HCT116 (cell line): ENCODE results near the gene ZBTB21. TPM values are rescaled to one million over a fixed set of nuclear protein-coding genes. Genes with fewer than 3 reads are reported as not detected.

Experiments
- ATAC-seq: fragments of 200-7000 bp; cut with Tn5 transposase; 2 replicates; pipeline ENCODE4 v1.9.1; 2020; ENCODE audit warnings: mild to moderate bottlenecking, moderate library complexity
- BruUV-seq: library from RNA; stranded (reverse); fragments of 400-500 nt; replicated peaks from 2 replicates; lab custom pipeline; 2021; lab: Mats Ljungman, UMichigan
- CTCF ChIA-PET: fragments of 300-600 bp; sonication (Branson Sonifier 250); formaldehyde crosslinking; loops from one replicate; lab custom pipeline; 2021; ENCODE audit warnings: antibody characterized with exemption; lab: Charles Lee
- POLR2A ChIA-PET: fragments of 300-600, 350-600 bp; sonication (Branson Sonifier 250); formaldehyde crosslinking; loops from one replicate; lab custom pipeline; 2021; ENCODE audit warnings: antibody characterized with exemption; lab: Charles Lee
- RAD21 ChIA-PET, 2 experiments: fragments of 300-600 bp; sonication (Branson Sonifier 250); formaldehyde crosslinking; loops; one replicate each; lab custom pipeline; 2023; ENCODE audit warnings: low total read pairs in 2 of 2; ENCODE audit not compliant: uncharacterized antibody in 2 of 2, unreplicated experiment in 2 of 2, low non-redundant PET in 1 of 2; lab: Charles Lee
- DNase-seq: peaks from one replicate; pipeline ENCODE4 v3.0.0-alpha.2; 2010; ENCODE audit warnings: low read depth, low spot score
- H2AFZ ChIP-seq: fragments of 200-600 bp; shearing (Covaris generic), sonication (generic); 2 replicates; pipeline ENCODE4 v1.6.1; 2017; ENCODE audit warnings: low read depth, mixed run types, mixed read lengths, antibody characterized with exemption, low read length; ENCODE audit not compliant: poor library complexity, severe bottlenecking
- H3K27ac ChIP-seq: 2 replicates; pipeline ENCODE4 v1.5.1; 2012; ENCODE audit warnings: low read depth, low read length
- H3K27me3 ChIP-seq: fragments of 200-600 bp; sonication (generic); 2 replicates; pipeline ENCODE4 v1.6.1; 2016; ENCODE audit warnings: mixed run types, low read length, mixed read lengths; ENCODE audit not compliant: insufficient read depth
- H3K36me3 ChIP-seq, 2 experiments: fragments of 200-500 bp in 1 of 2; fragments of 200-600 bp in 1 of 2; sonication (Bioruptor generic) in 1 of 2; sonication (generic) in 1 of 2; 2 replicates each; pipeline versions ENCODE4 v1.5.1 to v1.6.1; 2014 to 2016; ENCODE audit warnings: low read length in 2 of 2, inconsistent platforms in 1 of 2, mixed read lengths in 1 of 2, mixed run types in 1 of 2; ENCODE audit not compliant: insufficient read depth in 2 of 2, control insufficient read depth in 1 of 2
- H3K4me1 ChIP-seq, 2 experiments: fragments of 200-600 bp in 1 of 2; sonication (generic) in 1 of 2; 2 replicates each; pipeline versions ENCODE4 v1.5.1 to v1.6.1; 2012 to 2017; ENCODE audit warnings: low read length in 2 of 2, inconsistent platforms in 1 of 2, mild to moderate bottlenecking in 1 of 2, mixed read lengths in 1 of 2, mixed run types in 1 of 2, moderate library complexity in 1 of 2; ENCODE audit not compliant: insufficient read depth in 2 of 2, control insufficient read depth in 1 of 2
- H3K4me2 ChIP-seq: fragments of 200-600 bp; sonication (generic); 2 replicates; pipeline ENCODE4 v1.6.1; 2017; ENCODE audit warnings: mixed run types, low read length, mixed read lengths
- H3K4me3 ChIP-seq, 2 experiments: fragments of 200-600 bp in 1 of 2; sonication (generic) in 1 of 2; replicated peaks in 1 of 2; 2 replicates each; pipeline ENCODE4 v1.5.1; 2011 to 2016; ENCODE audit warnings: low read length in 2 of 2, control low read depth in 1 of 2, low read depth in 1 of 2, mild to moderate bottlenecking in 1 of 2, mixed read lengths in 1 of 2, mixed run types in 1 of 2
- H3K79me2 ChIP-seq: fragments of 200-600 bp; sonication (generic); 2 replicates; pipeline ENCODE4 v1.6.1; 2017; ENCODE audit warnings: mild to moderate bottlenecking, mixed run types, low read length, moderate library complexity, mixed read lengths; ENCODE audit not compliant: insufficient read depth
- H3K9ac ChIP-seq: fragments of 200-600 bp; sonication (generic); 2 replicates; pipeline ENCODE4 v1.6.1; 2016; ENCODE audit warnings: low read length, mixed read lengths
- H3K9me2 ChIP-seq: fragments of 200-600 bp; sonication (generic), shearing (Covaris generic); 2 replicates; pipeline ENCODE4 v1.6.1; 2017; ENCODE audit warnings: mixed run types, mild to moderate bottlenecking, moderate library complexity; ENCODE audit not compliant: insufficient read depth
- H3K9me3 ChIP-seq, 2 experiments: fragments of 200-500 bp in 1 of 2; fragments of 200-600 bp in 1 of 2; sonication (Bioruptor generic) in 1 of 2; sonication (generic) in 1 of 2; 2 replicates each; pipeline ENCODE4 v1.6.1; 2014 to 2017; ENCODE audit warnings: low read length in 2 of 2, mixed read lengths in 2 of 2, inconsistent platforms in 1 of 2, low read depth in 1 of 2, mild to moderate bottlenecking in 1 of 2, mixed run types in 1 of 2, moderate library complexity in 1 of 2; ENCODE audit not compliant: control insufficient read depth in 1 of 2, insufficient read depth in 1 of 2
- H4K20me1 ChIP-seq: fragments of 200-600 bp; sonication (generic), shearing (Covaris generic); 2 replicates; pipeline ENCODE4 v1.6.1; 2017; ENCODE audit warnings: mixed run types, mild to moderate bottlenecking, moderate library complexity; ENCODE audit not compliant: insufficient read depth
- CEBPB ChIP-seq: IDR thresholded peaks from 2 replicates; pipeline ENCODE4 v1.6.1; 2012; ENCODE audit warnings: low read depth
- ELF1 ChIP-seq: IDR thresholded peaks from 2 replicates; pipeline ENCODE4 v1.6.1; 2012; ENCODE audit warnings: low read depth, borderline replicate concordance
- EZH2 ChIP-seq: fragments of 200-600 bp; sonication (generic); IDR thresholded peaks from 2 replicates; pipeline ENCODE4 v1.6.1; 2017; ENCODE audit warnings: antibody characterized with exemption, mixed run types
- EZH2phosphoT487 ChIP-seq: fragments of 200-600 bp; IDR thresholded peaks from 2 replicates; pipeline ENCODE4 v1.6.1; 2018; ENCODE audit warnings: antibody characterized with exemption, borderline replicate concordance
- JUND ChIP-seq: IDR thresholded peaks from 2 replicates; pipeline ENCODE4 v1.6.1; 2012
- MAX ChIP-seq: IDR thresholded peaks from 2 replicates; pipeline ENCODE4 v1.6.1; 2012
- POLR2AphosphoS5 ChIP-seq: IDR thresholded peaks from 2 replicates; pipeline ENCODE4 v1.6.1; 2011; ENCODE audit warnings: mild to moderate bottlenecking, low read depth, low read length, moderate library complexity
- RAD21 ChIP-seq: IDR thresholded peaks from 2 replicates; pipeline ENCODE4 v1.6.1; 2012; ENCODE audit warnings: low read depth, mild to moderate bottlenecking
- REST ChIP-seq: IDR thresholded peaks from 2 replicates; pipeline ENCODE4 v1.6.1; 2012; ENCODE audit warnings: low read depth
- SIN3A ChIP-seq: IDR thresholded peaks from 2 replicates; pipeline ENCODE4 v1.6.1; 2012; ENCODE audit warnings: low read depth
- SP1 ChIP-seq: IDR thresholded peaks from 2 replicates; pipeline ENCODE4 v1.6.1; 2012; ENCODE audit warnings: low read depth
- SRF ChIP-seq: IDR thresholded peaks from 2 replicates; pipeline ENCODE4 v1.6.1; 2012; ENCODE audit warnings: low read depth
- TCF7L2 ChIP-seq: IDR thresholded peaks from 2 replicates; pipeline ENCODE4 v1.7.0; 2011; ENCODE audit warnings: borderline replicate concordance, inconsistent platforms; ENCODE audit not compliant: insufficient read depth, insufficient read length; ENCODE audit errors: extremely low read depth
- YY1 ChIP-seq: IDR thresholded peaks from 2 replicates; pipeline ENCODE4 v1.6.1; 2011; ENCODE audit warnings: low read length, low read depth, moderate library complexity, mild to moderate bottlenecking; ENCODE audit not compliant: insufficient replicate concordance; ENCODE audit errors: extremely low read depth
- ZBTB33 ChIP-seq: IDR thresholded peaks from 2 replicates; pipeline ENCODE4 v1.6.1; 2011; ENCODE audit warnings: mild to moderate bottlenecking, low read length, moderate library complexity; ENCODE audit not compliant: insufficient replicate concordance; ENCODE audit errors: extremely low read depth
- ZFX ChIP-seq: fragments of 450-650 bp; IDR thresholded peaks from 2 replicates; pipeline ENCODE4 v1.6.1; 2017
- intact Hi-C: fragments of 100-400 bp; cut with micrococcal nuclease; formaldehyde crosslinking; loops from 2 replicates; pipeline ENCODE4 v1.10.0; 2022
- total RNA-seq: library from RNA; stranded (reverse); gene quantifications from one replicate; pipeline ENCODE4 v1.2.1, GENCODE V29; 2021; ENCODE audit not compliant: unreplicated experiment

Gene ZBTB21
- total RNA-seq, 1 experiment from 2014 or later, result 28.7 TPM

- no peaks in the 10 kb centered on the region for H3K9me2 ChIP-seq
- TF ChIP-seq TCF7L2, result no peak
- no peak for TF ChIP-seq SIN3A
- TF ChIP-seq ZFX, result no peak
- no peak for TF ChIP-seq POLR2AphosphoS5
- TF ChIP-seq EZH2, result no peak
- no peak for TF ChIP-seq EZH2phosphoT487
- TF ChIP-seq MAX, result no peak
- TF ChIP-seq RAD21, result no peak
- TF ChIP-seq YY1, result no peak
- no peak for TF ChIP-seq JUND
- no peak for TF ChIP-seq CEBPB
- TF ChIP-seq ZBTB33, result no peak
- TF ChIP-seq SRF, result no peak
- TF ChIP-seq REST, result no peak
- no peak for TF ChIP-seq SP1
- TF ChIP-seq ELF1, result no peak
- ChIA-PET RAD21 (no interaction called here), POLR2A (no interaction called here), CTCF (no interaction called here)
- no peaks in the 10 kb centered on the region for H3K9me3 ChIP-seq
- ATAC-seq (no peak), DNase-seq (no peak)
- no peak overlapping the region for H3K27ac ChIP-seq
- H4K20me1 ChIP-seq, result 0 out of 2 replicates have a peak, but pooled peaks cover 4% of the 10 kb centered on the region
- H3K4me2 ChIP-seq, result no peak overlapping the region
- H3K36me3 ChIP-seq, result 0 out of 4 replicates have a peak, but pooled peaks cover 0 to under 1% of the 10 kb centered on the region in 2 experiments
- intact Hi-C loops, result no loop called here
- no peak overlapping the region for H3K9ac ChIP-seq
- no peaks in the 10 kb centered on the region for H3K4me1 ChIP-seq
- no peak overlapping the region for H3K4me3 ChIP-seq
- no peak overlapping the region for H2AFZ ChIP-seq
- peaks cover 69% of the 10 kb centered on the region for H3K79me2 ChIP-seq
- no TSS peak for BruUV-seq
- no peaks in the 10 kb centered on the region for H3K27me3 ChIP-seq
Measured at GRCh38 chr21:41945982-41946381, 64.2 kb downstream of the ZBTB21 start.
